ENCODE measurements around the gene FARS2. TPM values are rescaled to one million over a fixed set of nuclear protein-coding genes. Genes with fewer than 3 reads are reported as not detected.

The FARS2 gene
- total RNA-seq, 1 donor from 2014 or later = 19.9 TPM

GRCh38 chr6:5286780-5287179 is 25.5 kb downstream of the FARS2 start:
- no peak for TF ChIP-seq CTCF (IDR thresholded peaks at IDR 0.05; ENCODE audit: unreplicated experiment)
- Mint-ChIP-seq H3K36me3 (no peaks in the 10 kb centered on the region), H3K27me3 (ENCODE audit: low read depth) (no peaks in the 10 kb centered on the region), H3K4me1 (no peaks in the 10 kb centered on the region), H3K4me3 (no peak overlapping the region), H3K27ac (no peak overlapping the region), H3K9me3 (no peaks in the 10 kb centered on the region)
- no peak for DNase-seq (ENCODE audit: low spot score in 2 of 2, unreplicated experiment in 2 of 2)

- no peak overlapping the region for H3K4me3 Mint-ChIP-seq
- no peak for DNase-seq (ENCODE audit: low spot score in 2 of 2, unreplicated experiment in 2 of 2)
- H3K27me3 Mint-ChIP-seq (ENCODE audit: low read depth) = no peaks in the 10 kb centered on the region
- H3K4me1 Mint-ChIP-seq = no peaks in the 10 kb centered on the region
- no peak for TF ChIP-seq CTCF (IDR thresholded peaks at IDR 0.05; ENCODE audit: unreplicated experiment)
- H3K36me3 Mint-ChIP-seq = no peaks in the 10 kb centered on the region
- H3K27ac Mint-ChIP-seq = no peak overlapping the region
- no peaks in the 10 kb centered on the region for H3K9me3 Mint-ChIP-seq
Measured at GRCh38 chr6:5287205-5287965, 26.1 kb downstream of the FARS2 start.

GRCh38 chr6:5287966-5288297 is 26.6 kb downstream of the FARS2 start:
- no peak for DNase-seq (ENCODE audit: low spot score in 2 of 2, unreplicated experiment in 2 of 2)
- no peaks in the 10 kb centered on the region for H3K27me3 Mint-ChIP-seq (ENCODE audit: low read depth)
- no peak for TF ChIP-seq CTCF (IDR thresholded peaks at IDR 0.05; ENCODE audit: unreplicated experiment)
- H3K4me1 Mint-ChIP-seq = no peaks in the 10 kb centered on the region
- H3K27ac Mint-ChIP-seq = no peak overlapping the region
- no peaks in the 10 kb centered on the region for H3K9me3 Mint-ChIP-seq
- no peak overlapping the region for H3K4me3 Mint-ChIP-seq
- H3K36me3 Mint-ChIP-seq = no peaks in the 10 kb centered on the region

- H3K4me1 Mint-ChIP-seq = peaks cover 5% of the 10 kb centered on the region
- H3K4me3 Mint-ChIP-seq = no peak overlapping the region
- no peak for TF ChIP-seq CTCF (IDR thresholded peaks at IDR 0.05; ENCODE audit: unreplicated experiment)
- H3K9me3 Mint-ChIP-seq = no peaks in the 10 kb centered on the region
- no peaks in the 10 kb centered on the region for H3K36me3 Mint-ChIP-seq
- DNase-seq (ENCODE audit: low spot score in 2 of 2, unreplicated experiment in 2 of 2) = no peak
- no peaks in the 10 kb centered on the region for H3K27me3 Mint-ChIP-seq (ENCODE audit: low read depth)
- H3K27ac Mint-ChIP-seq = no peak overlapping the region
Measured at GRCh38 chr6:5290097-5290496, 28.8 kb downstream of the FARS2 start.

GRCh38 chr6:5290500-5290899 is 29.2 kb downstream of the FARS2 start:
- no peaks in the 10 kb centered on the region for H3K27me3 Mint-ChIP-seq (ENCODE audit: low read depth)
- H3K4me1 Mint-ChIP-seq = peaks cover 8% of the 10 kb centered on the region
- DNase-seq (ENCODE audit: low spot score in 2 of 2, unreplicated experiment in 2 of 2) = no peak
- no peak overlapping the region for H3K4me3 Mint-ChIP-seq
- H3K9me3 Mint-ChIP-seq = no peaks in the 10 kb centered on the region
- TF ChIP-seq CTCF (IDR thresholded peaks at IDR 0.05; ENCODE audit: unreplicated experiment) = no peak
- no peaks in the 10 kb centered on the region for H3K36me3 Mint-ChIP-seq
- H3K27ac Mint-ChIP-seq = no peak overlapping the region

- peaks cover 14% of the 10 kb centered on the region for H3K4me1 Mint-ChIP-seq
- H3K9me3 Mint-ChIP-seq = no peaks in the 10 kb centered on the region
- DNase-seq (ENCODE audit: low spot score in 2 of 2, unreplicated experiment in 2 of 2) = no peak
- H3K36me3 Mint-ChIP-seq = peaks cover 5% of the 10 kb centered on the region
- H3K27ac Mint-ChIP-seq = no peak overlapping the region
- H3K4me3 Mint-ChIP-seq = no peak overlapping the region
- H3K27me3 Mint-ChIP-seq (ENCODE audit: low read depth) = no peaks in the 10 kb centered on the region
- no peak for TF ChIP-seq CTCF (IDR thresholded peaks at IDR 0.05; ENCODE audit: unreplicated experiment)
Measured at GRCh38 chr6:5292154-5292553, 30.8 kb downstream of the FARS2 start.

All from mesothelial cell of epicardium (in vitro differentiated cells).